HFFc6 (cell line): Measurements from ENCODE around the gene UBASH3B. TPM values are rescaled to one million over a fixed set of nuclear protein-coding genes. Genes with fewer than 3 reads are reported as not detected.
"Not testable (repeated sequence)": the region's sequence is repeated elsewhere in the genome, so short reads cannot be mapped to it uniquely, and the experiment has no call there.

ENCODE experiments used
- DNase-seq: peaks from one replicate; pipeline ENCODE4 v3.0.0-alpha.2; 2018
- H3K27ac Mint-ChIP-seq: 2 replicates; pipeline ENCODE4 v1.8.0; 2020; ENCODE audit warnings: mild to moderate bottlenecking, mixed read lengths
- H3K27me3 Mint-ChIP-seq: 2 replicates; pipeline ENCODE4 v1.8.0; 2021; ENCODE audit warnings: mild to moderate bottlenecking, moderate library complexity, mixed read lengths; ENCODE audit not compliant: insufficient read depth
- H3K36me3 Mint-ChIP-seq: 2 replicates; pipeline ENCODE4 v1.8.0; 2021; ENCODE audit warnings: low read depth, mixed read lengths
- H3K4me1 Mint-ChIP-seq: 2 replicates; pipeline ENCODE4 v1.8.0; 2020; ENCODE audit warnings: low read depth, mixed read lengths
- H3K4me3 Mint-ChIP-seq: 2 replicates; pipeline ENCODE4 v1.8.0; 2020; ENCODE audit warnings: mild to moderate bottlenecking, moderate library complexity, mixed read lengths
- H3K9me3 Mint-ChIP-seq: 2 replicates; pipeline ENCODE4 v1.8.0; 2020; ENCODE audit warnings: mild to moderate bottlenecking, mixed read lengths
- total RNA-seq, 6 experiments: library from RNA; stranded (reverse); fragmentation: NEBNext Ultra II Directional; extraction: Animal tissue kit (Norgen Biotek cat#: 25700); gene quantifications; 2 replicates in 1 of 6; 3 replicates in 5 of 6; pipeline ENCODE4 v1.2.3, GENCODE V29; 2021
- TF ChIP-seq, protein P1 (sequence below): fragments of 200-600 bp; sonication (generic); IDR thresholded peaks from 2 replicates; pipeline ENCODE4 v1.5.0; 2021; ENCODE audit warnings: antibody characterized with exemption, mild to moderate bottlenecking

The UBASH3B gene
- total RNA-seq, 6 experiments from 2014 or later, result 44.6 to 60.4 (median 52.9) TPM

DNA sequence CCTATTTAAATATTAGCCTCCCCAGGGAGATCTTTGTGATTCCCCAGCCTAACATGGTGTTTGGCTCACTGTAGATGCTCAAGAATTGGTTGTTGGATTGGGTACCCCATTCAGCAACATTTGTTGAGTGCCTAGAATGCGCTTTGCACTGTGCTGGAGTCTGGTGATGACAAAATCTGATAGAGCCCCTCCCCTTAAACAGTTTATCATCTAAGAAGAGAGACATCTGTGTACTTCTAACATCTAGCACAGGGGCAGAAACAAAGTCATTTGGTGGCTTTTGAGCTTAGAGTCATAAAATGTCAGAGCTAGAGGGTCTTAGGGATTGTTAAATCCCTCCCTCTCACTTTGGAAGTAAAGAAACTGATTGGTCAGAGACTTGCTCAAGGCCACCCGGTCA, 73.0 kb downstream of the UBASH3B start:
- Mint-ChIP-seq H3K27ac (no peak overlapping the region), H3K9me3 (no peaks in the 10 kb centered on the region), H3K4me1 (peaks cover 71% of the 10 kb centered on the region)

DNA sequence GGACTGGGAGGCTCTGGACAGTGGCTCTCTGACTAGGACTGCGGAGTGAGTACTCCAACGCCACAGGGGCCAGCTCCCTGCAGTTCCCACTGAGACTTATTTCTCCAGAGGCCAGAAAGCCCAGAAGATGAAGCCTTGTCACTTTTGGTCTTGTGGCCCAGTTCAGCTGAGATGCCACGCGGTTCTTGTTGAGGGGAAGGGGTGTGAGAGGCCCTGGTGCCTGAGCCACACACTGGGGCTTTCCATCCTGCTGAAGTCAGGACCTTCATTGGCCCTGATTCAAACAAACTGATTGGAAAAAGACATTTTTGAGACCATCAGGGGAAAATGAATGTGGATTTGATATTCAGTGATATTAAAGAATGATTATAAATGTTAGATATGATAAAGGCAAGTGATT, 73.6 kb downstream of the UBASH3B start:
- Mint-ChIP-seq H3K4me3 (no peak overlapping the region), H3K27ac (no peak overlapping the region), H3K27me3 (no peaks in the 10 kb centered on the region; the same call in 1 of the 2 replicates), H3K9me3 (no peaks in the 10 kb centered on the region), H3K36me3 (no peaks in the 10 kb centered on the region), H3K4me1 (peaks cover 68% of the 10 kb centered on the region)
- TF ChIP-seq, protein P1, sequence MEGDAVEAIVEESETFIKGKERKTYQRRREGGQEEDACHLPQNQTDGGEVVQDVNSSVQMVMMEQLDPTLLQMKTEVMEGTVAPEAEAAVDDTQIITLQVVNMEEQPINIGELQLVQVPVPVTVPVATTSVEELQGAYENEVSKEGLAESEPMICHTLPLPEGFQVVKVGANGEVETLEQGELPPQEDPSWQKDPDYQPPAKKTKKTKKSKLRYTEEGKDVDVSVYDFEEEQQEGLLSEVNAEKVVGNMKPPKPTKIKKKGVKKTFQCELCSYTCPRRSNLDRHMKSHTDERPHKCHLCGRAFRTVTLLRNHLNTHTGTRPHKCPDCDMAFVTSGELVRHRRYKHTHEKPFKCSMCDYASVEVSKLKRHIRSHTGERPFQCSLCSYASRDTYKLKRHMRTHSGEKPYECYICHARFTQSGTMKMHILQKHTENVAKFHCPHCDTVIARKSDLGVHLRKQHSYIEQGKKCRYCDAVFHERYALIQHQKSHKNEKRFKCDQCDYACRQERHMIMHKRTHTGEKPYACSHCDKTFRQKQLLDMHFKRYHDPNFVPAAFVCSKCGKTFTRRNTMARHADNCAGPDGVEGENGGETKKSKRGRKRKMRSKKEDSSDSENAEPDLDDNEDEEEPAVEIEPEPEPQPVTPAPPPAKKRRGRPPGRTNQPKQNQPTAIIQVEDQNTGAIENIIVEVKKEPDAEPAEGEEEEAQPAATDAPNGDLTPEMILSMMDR, result no peak
- DNase-seq, result no peak

More for the DNA sequence above, 73.0 kb downstream of the UBASH3B start:
- H3K4me3 Mint-ChIP-seq, result no peak overlapping the region
- no peaks in the 10 kb centered on the region; the same call in 1 of the 2 replicates for H3K27me3 Mint-ChIP-seq
- DNase-seq, result no peak
- H3K36me3 Mint-ChIP-seq, result no peaks in the 10 kb centered on the region
- TF ChIP-seq, protein P1, result no peak

DNA sequence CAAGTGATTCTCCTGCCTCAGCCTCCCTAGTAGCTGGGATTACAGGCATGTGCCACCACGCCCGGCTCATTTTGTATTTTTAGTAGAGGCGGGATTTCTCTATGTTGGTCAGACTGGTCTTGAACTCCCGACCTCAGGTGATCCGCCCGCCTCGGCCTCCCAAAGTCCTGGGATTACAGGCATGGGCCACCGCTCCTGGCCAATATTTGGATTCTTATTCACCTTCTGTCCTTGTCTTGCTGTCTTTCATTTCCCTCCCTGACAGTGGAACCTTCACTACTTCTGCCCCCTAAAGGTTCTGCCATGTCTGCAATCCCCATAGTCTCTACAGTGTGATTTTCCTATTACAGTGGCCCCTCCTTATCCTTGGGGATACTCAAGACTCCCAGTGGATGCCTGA, 75.2 kb downstream of the UBASH3B start:
- not testable (repeated sequence) for H3K9me3 Mint-ChIP-seq, H3K36me3 Mint-ChIP-seq, H3K27me3 Mint-ChIP-seq, H3K4me3 Mint-ChIP-seq, DNase-seq
- Mint-ChIP-seq H3K27ac (0 out of 2 replicates have a peak overlapping the region, but pooled peaks have one; percentile 82), H3K4me1 (peaks cover 69% of the 10 kb centered on the region)

DNA sequence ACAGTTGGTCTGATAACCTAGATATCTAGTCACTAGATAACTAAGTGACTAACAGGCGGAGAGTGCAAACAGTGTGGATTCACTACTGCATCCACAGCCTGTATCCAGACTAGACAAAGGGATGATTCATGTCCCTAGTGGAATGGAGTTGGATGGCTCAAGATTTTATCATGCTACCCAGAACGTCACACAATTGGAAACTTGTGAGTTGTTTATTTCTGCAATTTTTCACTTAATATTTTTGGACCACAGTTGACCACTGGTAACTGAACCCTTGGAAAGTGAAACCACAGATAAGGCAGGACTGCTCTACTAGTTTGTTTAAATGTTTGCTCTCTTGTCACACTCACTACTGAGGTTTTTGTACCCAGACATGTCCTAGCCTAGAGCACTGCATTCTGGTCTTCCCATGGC, 76.0 kb downstream of the UBASH3B start:
- Mint-ChIP-seq H3K27me3 (no peaks in the 10 kb centered on the region; the same call in 1 of the 2 replicates), H3K27ac (peak overlapping the region; percentile 82), H3K36me3 (0 out of 2 replicates have a peak, but pooled peaks cover 4% of the 10 kb centered on the region), H3K4me1 (peaks cover 65% of the 10 kb centered on the region), H3K4me3 (peak overlapping the region; percentile 66), H3K9me3 (no peaks in the 10 kb centered on the region)
- TF ChIP-seq, protein P1, result no peak
- peak; percentile 95 for DNase-seq

DNA sequence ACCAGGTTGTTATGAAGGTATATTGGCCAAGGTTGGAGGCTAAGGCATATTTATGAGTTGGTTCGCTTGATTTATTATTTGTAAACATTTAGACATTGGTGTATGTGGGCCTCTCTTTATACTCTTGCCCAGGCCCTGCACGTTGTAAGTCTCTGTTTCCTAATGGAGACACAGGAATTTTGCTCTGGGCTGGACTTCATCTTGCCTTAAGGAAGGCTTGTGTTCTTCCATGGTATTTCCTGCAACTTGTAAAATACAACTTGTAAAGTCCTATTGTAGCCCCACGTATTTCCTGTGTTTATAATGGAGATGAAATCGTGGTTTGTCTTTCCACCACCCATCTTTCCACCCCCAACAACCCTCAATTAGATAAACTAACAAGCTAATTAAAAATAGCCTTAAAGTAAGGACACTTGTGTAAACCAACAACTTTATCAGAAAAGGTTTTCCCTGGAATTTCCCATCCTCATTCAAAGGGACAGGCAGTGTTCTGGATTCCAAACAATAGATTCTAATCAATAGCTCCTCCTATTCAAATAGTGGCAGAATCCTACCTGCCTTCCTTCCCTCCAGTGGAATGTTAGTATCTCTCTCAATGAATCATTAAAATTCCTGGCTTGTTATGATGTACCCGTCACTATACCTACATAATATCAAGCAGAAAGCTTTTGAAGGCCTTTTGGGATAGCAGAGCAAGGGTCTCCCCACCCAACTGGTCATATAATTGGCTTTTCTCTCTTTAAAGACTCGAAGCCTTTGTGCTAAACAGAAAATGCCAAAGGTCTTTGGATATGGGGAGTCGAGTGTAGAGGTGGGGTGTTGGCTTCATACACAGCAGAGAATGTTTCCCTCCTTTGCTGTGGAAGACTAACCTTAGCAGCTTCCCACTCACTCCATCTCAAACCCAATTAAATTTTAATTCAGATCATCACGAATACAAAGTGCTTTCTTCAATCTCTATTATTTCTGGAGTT, 77.1 kb downstream of the UBASH3B start:
- DNase-seq, result no peak
- Mint-ChIP-seq H3K36me3 (0 out of 2 replicates have a peak, but pooled peaks cover 4% of the 10 kb centered on the region), H3K9me3 (no peaks in the 10 kb centered on the region), H3K27me3 (no peaks in the 10 kb centered on the region), H3K4me3 (peak overlapping the region; percentile 37; the same call in 1 of the 2 replicates), H3K4me1 (peaks cover 54% of the 10 kb centered on the region), H3K27ac (peak overlapping the region; percentile 82)
- TF ChIP-seq, protein P1, result no peak

DNA sequence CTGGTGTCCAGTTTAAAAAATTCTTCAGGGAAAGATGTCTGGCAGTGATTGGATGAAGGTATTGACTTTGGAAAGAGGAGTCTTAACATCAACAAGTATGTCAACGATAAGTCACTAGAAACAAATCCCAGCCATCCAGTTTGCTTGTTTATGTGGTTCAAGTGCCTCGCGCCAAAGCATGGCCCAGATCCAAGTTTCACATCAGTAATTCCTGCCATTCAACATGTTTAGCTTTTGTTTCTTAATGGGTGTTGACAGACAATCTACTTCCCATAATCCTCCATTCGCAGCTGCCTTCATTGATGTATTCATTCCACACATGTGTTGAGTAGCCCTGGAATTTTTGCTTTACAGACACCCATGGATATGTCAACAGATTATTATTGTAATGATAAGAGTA, 77.8 kb downstream of the UBASH3B start:
- no peak for DNase-seq
- no peak overlapping the region; the same call in 1 of the 2 replicates for H3K27ac Mint-ChIP-seq

More for the DNA sequence above, 77.8 kb downstream of the UBASH3B start:
- TF ChIP-seq, protein P1, result no peak
- H3K27me3 Mint-ChIP-seq, result no peaks in the 10 kb centered on the region
- 0 out of 2 replicates have a peak, but pooled peaks cover 4% of the 10 kb centered on the region for H3K36me3 Mint-ChIP-seq
- no peak overlapping the region for H3K4me3 Mint-ChIP-seq
- H3K9me3 Mint-ChIP-seq, result no peaks in the 10 kb centered on the region
- peaks cover 47% of the 10 kb centered on the region for H3K4me1 Mint-ChIP-seq
